Endodermal cell (in vitro differentiated cells): ENCODE data around the gene RRAD. TPM values are rescaled to one million over a fixed set of nuclear protein-coding genes. Genes with fewer than 3 reads are reported as not detected.

ENCODE experiments used
- DNase-seq: peaks from one replicate; pipeline ENCODE4 v3.0.0-alpha.2; 2017
- H3K27ac ChIP-seq: 2 replicates; pipeline ENCODE4 v1.5.1; 2013; ENCODE audit warnings: mild to moderate bottlenecking, low read depth, low read length, moderate library complexity
- H3K27me3 ChIP-seq: 2 replicates; pipeline ENCODE4 v1.6.1; 2013; ENCODE audit warnings: mild to moderate bottlenecking, low read length, moderate library complexity; ENCODE audit not compliant: insufficient read depth, control insufficient read depth, poor library complexity, severe bottlenecking
- H3K36me3 ChIP-seq: 2 replicates; pipeline ENCODE4 v1.7.0; 2013; ENCODE audit warnings: mild to moderate bottlenecking, low read length, moderate library complexity; ENCODE audit not compliant: control insufficient read depth, insufficient read depth
- H3K4me1 ChIP-seq: one replicate; pipeline ENCODE4 v1.7.0; 2013; ENCODE audit warnings: low read length; ENCODE audit not compliant: control insufficient read depth, insufficient read depth
- H3K4me3 ChIP-seq: 2 replicates; pipeline ENCODE4 v1.5.1; 2013; ENCODE audit warnings: mild to moderate bottlenecking, low read length, moderate library complexity
- H3K9ac ChIP-seq: 2 replicates; pipeline ENCODE4 v1.6.1; 2013; ENCODE audit warnings: mild to moderate bottlenecking, low read length, moderate library complexity; ENCODE audit not compliant: poor library complexity, severe bottlenecking; ENCODE audit errors: extremely low read depth
- H3K9me3 ChIP-seq: 2 replicates; pipeline ENCODE4 v1.6.1; 2013; ENCODE audit warnings: mild to moderate bottlenecking, low read length, moderate library complexity; ENCODE audit not compliant: control insufficient read depth
- H3K27ac Mint-ChIP-seq: 2 replicates; pipeline ENCODE4 v1.8.0; 2020; ENCODE audit warnings: mixed read lengths
- H3K27me3 Mint-ChIP-seq: 2 replicates; pipeline ENCODE4 v1.8.0; 2021; ENCODE audit warnings: mild to moderate bottlenecking, mixed read lengths; ENCODE audit not compliant: insufficient read depth
- H3K36me3 Mint-ChIP-seq: 2 replicates; pipeline ENCODE4 v1.8.0; 2020; ENCODE audit warnings: low read depth, mixed read lengths
- H3K4me1 Mint-ChIP-seq: 2 replicates; pipeline ENCODE4 v1.8.0; 2020; ENCODE audit warnings: mixed read lengths
- H3K4me3 Mint-ChIP-seq: 2 replicates; pipeline ENCODE4 v1.8.0; 2020; ENCODE audit warnings: mild to moderate bottlenecking, moderate library complexity, mixed read lengths
- H3K9me3 Mint-ChIP-seq: 2 replicates; pipeline ENCODE4 v1.8.0; 2020; ENCODE audit warnings: mild to moderate bottlenecking, mixed read lengths
- CTCF ChIP-seq: fragments of 200-600 bp; sonication (generic); conservative IDR thresholded peaks from 2 replicates; pipeline ENCODE4 v1.5.0; 2021; ENCODE audit warnings: antibody characterized with exemption, mild to moderate bottlenecking
- WGBS, 2 experiments: methylation state at CpG; one replicate each; pipeline versions ENCODE4 v1.1.5 to v1.1.7; 2013; ENCODE audit warnings: missing lambda C conversion rate in 2 of 2, mixed read lengths in 1 of 2; ENCODE audit not compliant: insufficient coverage in 1 of 2, insufficient read length in 1 of 2; 5-methylcytosine and 5-hydroxymethylcytosine counted together
- total RNA-seq, 2 donors: library from RNA; stranded (reverse); fragmentation: NEBNext Ultra II Directional in 1 of 2; extraction: Animal tissue kit (Norgen Biotek cat#: 25700) in 1 of 2; gene quantifications; 2 replicates in 1 of 2; 3 replicates in 1 of 2; pipeline ENCODE4 v1.2.1, GENCODE V29; 2021

The RRAD gene
- total RNA-seq, 2 donors from 2014 or later: 0.55 TPM; not detected in 1

- no peaks in the 10 kb centered on the region for H3K36me3 Mint-ChIP-seq
- DNase-seq: peak; percentile 75
- WGBS, 2 experiments: 87 to 97% methylated on average over 7 to 11 of the region's 11 CpGs
- H3K4me3 Mint-ChIP-seq: no peak overlapping the region
- H3K9ac ChIP-seq: no peak overlapping the region
- H3K9me3 ChIP-seq: no peaks in the 10 kb centered on the region
- no peaks in the 10 kb centered on the region for H3K9me3 Mint-ChIP-seq
- no peaks in the 10 kb centered on the region for H3K4me1 ChIP-seq
- no peaks in the 10 kb centered on the region for H3K36me3 ChIP-seq
- H3K27me3 Mint-ChIP-seq: peaks cover 20% of the 10 kb centered on the region
- no peak for TF ChIP-seq CTCF
- no peak overlapping the region for H3K27ac ChIP-seq
- H3K27me3 ChIP-seq: peaks cover 17% of the 10 kb centered on the region
- no peak overlapping the region for H3K4me3 ChIP-seq
- no peaks in the 10 kb centered on the region for H3K4me1 Mint-ChIP-seq
- no peak overlapping the region for H3K27ac Mint-ChIP-seq
Measured at GRCh38 chr16:66905633-66906539, 19.4 kb downstream of the RRAD start.

- no peak overlapping the region for H3K9ac ChIP-seq
- WGBS, 2 experiments: 90 to 93% methylated on average over 5 to 16 of the region's 16 CpGs
Measured at GRCh38 chr16:66904846-66905632, 20.3 kb downstream of the RRAD start.

More at GRCh38 chr16:66904846-66905632, 20.3 kb downstream of the RRAD start:
- Mint-ChIP-seq H3K36me3 (no peaks in the 10 kb centered on the region), H3K27me3 (peaks cover 26% of the 10 kb centered on the region), H3K4me3 (no peak overlapping the region), H3K9me3 (no peaks in the 10 kb centered on the region), H3K27ac (no peak overlapping the region), H3K4me1 (peaks cover 5% of the 10 kb centered on the region)
- Histone ChIP-seq H3K9me3 (no peaks in the 10 kb centered on the region), H3K27me3 (peaks cover 17% of the 10 kb centered on the region), H3K27ac (no peak overlapping the region), H3K36me3 (no peaks in the 10 kb centered on the region), H3K4me3 (no peak overlapping the region), H3K4me1 (peaks cover 4% of the 10 kb centered on the region)
- no peak for DNase-seq
- TF ChIP-seq CTCF: no peak
